GM19238 (cell line): ENCODE results near the gene RYR3.

ENCODE experiments used
- DNase-seq: peaks from one replicate; pipeline ENCODE4 v3.0.0; 2011; ENCODE audit warnings: low spot score; ENCODE audit not compliant: insufficient read length

Gene RYR3

GRCh38 chr15:33382491-33382890, 71.7 kb downstream of the RYR3 start:
- no peak for DNase-seq

GRCh38 chr15:33384307-33384706, 73.5 kb downstream of the RYR3 start:
- no peak for DNase-seq

- DNase-seq = no peak
These were observed 81.7 kb downstream of the RYR3 start for GRCh38 chr15:33392453-33392852.

DNA sequence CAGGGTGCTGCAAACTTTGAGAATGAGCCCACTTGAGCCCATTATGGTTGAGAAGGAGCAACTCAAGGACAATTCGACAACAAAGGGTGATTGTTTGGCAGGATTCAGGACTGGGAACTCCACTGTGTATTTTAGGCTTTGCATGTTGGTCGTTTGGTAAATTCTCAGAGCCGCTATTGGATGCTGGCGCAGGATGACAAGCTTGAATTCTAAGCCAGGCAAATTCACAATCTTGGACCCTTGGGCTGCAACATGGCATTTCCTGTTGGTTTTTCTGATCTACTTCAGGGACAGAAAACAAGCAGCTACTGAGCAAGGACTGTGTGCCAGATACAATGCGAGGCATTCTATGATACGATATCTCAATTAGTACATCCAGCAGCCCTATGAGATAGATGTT, 82.8 kb downstream of the RYR3 start:
- no peak for DNase-seq

- DNase-seq = no peak
These were observed 84.6 kb downstream of the RYR3 start for GRCh38 chr15:33395321-33395720.

DNA sequence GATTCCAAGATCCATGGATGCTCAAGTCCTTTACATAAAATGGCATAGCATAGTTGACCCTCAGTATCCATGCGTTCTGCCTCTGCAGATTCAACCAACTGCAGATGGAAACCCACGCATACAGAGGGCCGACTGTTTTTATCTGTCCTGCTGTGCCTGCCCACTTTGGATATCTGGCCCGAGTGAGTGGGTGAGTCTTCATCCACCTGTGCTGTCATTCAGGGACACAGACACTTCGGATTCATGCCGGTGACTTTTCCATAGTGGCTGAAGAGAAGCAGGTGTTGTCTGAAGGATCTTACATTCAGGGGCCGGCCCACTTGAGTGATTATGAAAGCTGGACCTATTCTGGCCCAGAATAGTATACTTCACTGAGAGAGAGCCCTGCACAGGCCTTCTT, 85.1 kb downstream of the RYR3 start:
- DNase-seq = no peak

- no peak for DNase-seq
These were observed 85.7 kb downstream of the RYR3 start for GRCh38 chr15:33396475-33396874.

- DNase-seq = no peak
These were observed 87.8 kb downstream of the RYR3 start for GRCh38 chr15:33398555-33398954.

- DNase-seq = no peak
These were observed 90.2 kb downstream of the RYR3 start for GRCh38 chr15:33400941-33401340.

- DNase-seq = no peak
These were observed 91.8 kb downstream of the RYR3 start for GRCh38 chr15:33402600-33402999.

DNA sequence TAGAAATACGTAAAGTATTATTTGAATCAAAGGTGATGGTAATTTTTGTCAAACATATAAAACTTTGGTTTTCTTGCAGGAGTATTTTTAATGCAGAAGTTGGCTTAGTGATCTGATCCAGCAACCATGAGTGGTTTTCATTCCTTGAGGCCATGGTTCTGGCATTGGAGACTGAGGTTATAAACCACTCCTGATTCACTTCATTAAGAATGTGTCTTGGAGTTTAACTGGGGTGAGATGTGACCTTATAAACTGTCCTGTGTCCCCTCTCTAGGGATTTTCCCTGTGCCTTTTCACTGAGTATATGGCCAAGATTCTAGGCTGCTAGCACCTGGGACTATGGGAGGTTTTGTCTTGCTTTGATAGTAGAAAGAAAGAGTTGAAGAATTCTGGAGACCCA, 94.3 kb downstream of the RYR3 start:
- DNase-seq = no peak

DNA sequence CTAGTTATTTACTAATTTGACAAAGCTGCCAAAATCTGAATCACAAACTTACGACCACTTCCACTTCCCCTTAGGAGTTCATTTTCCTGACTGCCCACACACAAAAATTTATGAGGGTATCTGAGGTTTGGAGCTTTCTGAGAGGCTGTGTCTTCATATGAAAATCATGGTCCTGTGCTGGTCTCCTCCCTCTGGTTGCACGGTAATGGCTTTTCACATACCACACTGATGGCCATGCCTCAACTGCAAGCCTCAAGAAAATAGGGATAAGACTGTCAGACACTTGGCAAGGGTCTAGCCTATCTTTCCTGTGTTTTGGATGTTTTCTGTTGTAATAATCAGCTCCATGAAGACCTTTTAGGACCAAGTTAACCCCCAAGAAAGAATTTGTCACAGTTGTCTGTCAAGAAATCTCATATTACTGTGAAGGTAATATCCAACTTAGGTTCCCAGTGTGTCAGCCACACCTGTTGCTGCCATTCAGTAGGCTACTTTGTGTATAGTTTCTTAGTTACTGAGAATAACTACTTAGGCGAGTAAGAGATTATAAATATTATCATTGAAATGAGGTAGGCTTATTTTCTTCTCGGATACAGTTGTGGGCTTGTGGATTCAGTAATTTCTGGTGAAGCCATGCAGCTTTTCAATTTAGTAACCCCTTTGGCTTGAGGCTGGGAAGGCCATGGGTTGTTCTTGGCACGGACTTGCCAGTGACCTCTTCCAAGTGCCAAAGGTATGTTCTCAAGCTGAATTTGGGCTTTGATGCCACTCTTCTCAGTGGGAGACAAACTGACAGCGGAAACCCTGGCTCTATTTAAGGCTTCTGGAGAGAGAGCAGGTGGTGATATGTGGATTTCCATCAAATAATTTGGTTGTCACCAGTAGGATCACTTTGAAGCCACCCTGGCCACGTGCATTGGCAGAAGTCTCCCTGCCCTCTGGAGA, 101.1 kb downstream of the RYR3 start:
- DNase-seq = no peak

DNA sequence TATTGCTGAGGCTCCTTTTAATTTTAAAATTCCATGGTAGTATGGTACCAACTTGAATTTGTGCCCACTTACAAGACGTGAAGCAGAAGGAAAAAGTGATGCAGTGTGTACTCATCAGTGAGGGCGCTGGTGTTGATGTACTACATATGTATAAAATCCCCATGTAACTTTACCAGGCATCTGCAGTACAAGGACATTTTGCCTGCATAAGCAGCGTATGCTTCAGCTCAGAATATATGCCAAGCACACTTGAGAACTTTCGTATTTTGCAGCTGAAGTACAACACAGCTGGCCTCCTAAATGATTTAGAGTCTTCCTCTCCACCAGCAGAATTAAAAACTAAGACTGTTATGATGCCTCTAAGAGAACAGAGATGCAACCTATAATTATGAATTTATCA, 108.9 kb downstream of the RYR3 start:
- DNase-seq = no peak

GRCh38 chr15:33424025-33424424, 113.3 kb downstream of the RYR3 start:
- no peak for DNase-seq

GRCh38 chr15:33425142-33425541, 114.4 kb downstream of the RYR3 start:
- DNase-seq = no peak

- no peak for DNase-seq
These were observed 119.8 kb downstream of the RYR3 start for GRCh38 chr15:33430577-33430976.

DNA sequence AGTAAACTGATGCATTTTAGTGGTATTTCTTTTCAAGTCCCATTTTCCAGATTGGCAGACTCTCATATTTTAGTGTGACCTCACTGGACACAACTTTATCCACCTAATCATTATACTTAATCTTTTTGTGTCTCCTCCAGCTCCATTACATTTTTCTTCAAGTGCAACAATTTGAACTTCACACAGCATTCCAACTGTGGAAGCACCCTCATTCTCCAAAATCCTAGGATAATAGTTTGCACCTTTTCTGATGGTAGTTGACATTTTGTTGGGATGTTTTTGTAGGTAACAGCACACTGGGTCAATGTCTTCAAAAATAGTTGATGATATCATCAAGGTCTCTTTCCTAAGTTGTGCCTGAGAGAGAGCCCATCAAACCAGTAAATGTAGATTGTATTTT, 123.1 kb downstream of the RYR3 start:
- DNase-seq = no peak

- no peak for DNase-seq
These were observed 127.6 kb downstream of the RYR3 start for GRCh38 chr15:33438396-33438795.

DNA sequence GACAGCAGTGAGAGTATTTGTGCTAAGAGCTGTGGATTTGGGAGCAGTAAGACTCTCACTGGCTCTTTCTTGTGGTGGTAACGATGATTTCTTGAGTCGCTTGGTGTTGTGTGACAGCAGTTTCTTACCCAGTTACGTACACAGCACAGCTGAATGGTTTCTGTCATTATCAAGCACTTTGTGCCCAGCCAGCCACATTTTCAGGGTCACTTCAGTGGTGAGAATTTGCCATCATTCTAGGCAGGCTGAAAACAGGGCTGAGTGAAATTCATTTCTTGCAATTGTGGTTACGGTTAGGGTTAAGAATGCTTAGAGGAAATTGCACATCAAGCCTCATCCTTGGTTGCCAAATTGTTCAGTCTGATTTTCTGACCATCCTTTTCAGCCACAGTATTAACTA, 130.1 kb downstream of the RYR3 start:
- DNase-seq = no peak

- DNase-seq = no peak
These were observed 131.7 kb downstream of the RYR3 start for GRCh38 chr15:33442449-33442848.

GRCh38 chr15:33443708-33444107, 132.9 kb downstream of the RYR3 start:
- DNase-seq = no peak

DNA sequence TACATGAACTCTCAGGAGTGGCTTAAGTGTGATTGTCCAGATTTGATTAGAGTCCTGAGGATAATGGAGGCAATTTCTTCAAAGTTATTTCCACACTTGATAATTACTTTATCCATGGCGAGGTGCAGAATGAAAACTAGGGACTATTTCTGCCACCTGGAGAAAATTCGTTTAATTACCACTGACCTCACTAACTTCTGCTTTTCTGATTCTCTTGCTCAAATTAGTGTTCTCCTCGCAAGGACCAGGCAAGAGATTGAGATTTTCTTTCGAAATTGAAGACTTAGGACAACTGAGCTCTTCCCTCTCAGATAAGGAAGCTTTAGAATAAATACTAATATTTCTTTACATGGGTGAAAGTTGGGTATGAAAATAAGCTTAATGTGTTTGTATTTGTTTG, 135.2 kb downstream of the RYR3 start:
- DNase-seq = no peak

DNA sequence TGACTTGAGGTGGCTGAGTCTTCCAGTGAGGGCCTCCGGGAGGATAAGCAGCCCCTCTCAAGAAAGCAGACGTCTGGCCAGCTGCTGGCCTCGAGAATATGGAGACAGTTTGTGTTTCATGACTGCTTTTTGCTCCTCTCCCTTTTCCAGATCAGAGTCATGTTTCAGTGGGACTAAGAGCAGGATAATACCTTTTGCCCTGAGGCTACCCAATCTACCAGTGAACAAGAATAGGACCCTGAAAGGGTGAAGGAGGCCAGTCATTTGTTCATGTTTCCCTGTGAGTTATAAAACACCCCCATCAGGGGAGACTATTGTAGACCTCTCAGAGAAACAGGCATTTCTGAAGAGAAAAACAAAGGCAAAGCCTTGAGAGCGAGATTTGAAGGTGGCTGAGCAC, 137.4 kb downstream of the RYR3 start:
- no peak for DNase-seq
